Panc1 (cell line): ENCODE data around the gene ARTN. TPM values are rescaled to one million over a fixed set of nuclear protein-coding genes. Genes with fewer than 3 reads are reported as not detected.

Source experiments
- ATAC-seq: fragments of 200-7000 bp; cut with Tn5 transposase; 2 replicates; pipeline ENCODE4 v1.9.1; 2020; ENCODE audit warnings: mild to moderate bottlenecking, moderate library complexity
- BruUV-seq: library from RNA; stranded (reverse); fragments of 400-500 nt; replicated peaks from 2 replicates; lab custom pipeline; 2021; lab: Mats Ljungman, UMichigan
- CTCF ChIA-PET: fragments of 300-600 bp; sonication (Branson Sonifier 250); formaldehyde crosslinking; loops from one replicate; lab custom pipeline; 2022; ENCODE audit warnings: antibody characterized with exemption; lab: Charles Lee
- POLR2A ChIA-PET: fragments of 300-600 bp; sonication (Branson Sonifier 250); formaldehyde crosslinking; loops from one replicate; lab custom pipeline; 2022; ENCODE audit warnings: antibody characterized with exemption; lab: Charles Lee
- DNase-seq: peaks from one replicate; pipeline ENCODE4 v3.0.0-alpha.2; 2010; ENCODE audit warnings: low read depth, low spot score
- H3K27ac ChIP-seq: 2 replicates; pipeline ENCODE4 v1.5.1; 2011; ENCODE audit warnings: mild to moderate bottlenecking, low read length, inconsistent platforms
- H3K27me3 ChIP-seq: fragments of 200-500 bp; sonication (Bioruptor generic); 2 replicates; pipeline ENCODE4 v1.6.0; 2014; ENCODE audit warnings: low read length, inconsistent platforms; ENCODE audit not compliant: control insufficient read depth, insufficient read depth
- H3K36me3 ChIP-seq: fragments of 200-500 bp; sonication (Bioruptor generic); 2 replicates; pipeline ENCODE4 v1.5.1; 2014; ENCODE audit warnings: inconsistent platforms, mild to moderate bottlenecking, low read length, moderate library complexity; ENCODE audit not compliant: control insufficient read depth, insufficient read depth
- H3K4me1 ChIP-seq: 2 replicates; pipeline ENCODE4 v1.5.1; 2011; ENCODE audit warnings: inconsistent platforms, mild to moderate bottlenecking, low read length, moderate library complexity; ENCODE audit not compliant: control insufficient read depth, insufficient read depth
- H3K4me3 ChIP-seq, 2 experiments: 2 replicates each; pipeline ENCODE4 v1.5.1; 2011 to 2012; ENCODE audit warnings: low read depth in 2 of 2, low read length in 2 of 2, mild to moderate bottlenecking in 2 of 2, inconsistent platforms in 1 of 2, moderate library complexity in 1 of 2
- H3K9me3 ChIP-seq: fragments of 200-500 bp; sonication (Bioruptor generic); 2 replicates; pipeline ENCODE4 v1.5.1; 2014; ENCODE audit warnings: low read depth, mild to moderate bottlenecking, inconsistent platforms, low read length, moderate library complexity; ENCODE audit not compliant: control insufficient read depth, insufficient read depth
- CTCF ChIP-seq: fragments of 450-650 bp; IDR thresholded peaks from 2 replicates; pipeline ENCODE4 v1.5.1; 2017; ENCODE audit warnings: mild to moderate bottlenecking
- POLR2AphosphoS5 ChIP-seq: IDR thresholded peaks from 2 replicates; pipeline ENCODE4 v1.6.1; 2012; ENCODE audit warnings: mild to moderate bottlenecking, low read depth, low read length, moderate library complexity
- REST ChIP-seq, 2 experiments: IDR thresholded peaks; 2 replicates each; pipeline ENCODE4 v1.6.1; 2011 to 2012; ENCODE audit warnings: low read depth in 2 of 2, control low read depth in 1 of 2, low read length in 1 of 2, mild to moderate bottlenecking in 1 of 2, moderate library complexity in 1 of 2; ENCODE audit not compliant: insufficient read depth in 1 of 2
- SIN3A ChIP-seq: IDR thresholded peaks from 2 replicates; pipeline ENCODE4 v1.6.1; 2012; ENCODE audit warnings: low read depth, mild to moderate bottlenecking, low read length, moderate library complexity, borderline replicate concordance; ENCODE audit not compliant: insufficient read depth
- TCF7L2 ChIP-seq: IDR thresholded peaks from 2 replicates; pipeline ENCODE4 v1.6.1; 2011; ENCODE audit warnings: mild to moderate bottlenecking, low read depth, low read length, inconsistent platforms
- in situ Hi-C: cut with HindIII; loops from 2 replicates; pipeline ENCODE4 v1.10.0; 2016; ENCODE audit warnings: low sequenced_read_pairs, low pct_unique_long_range_greater_than_20kb
- intact Hi-C: fragments of 100-400 bp; cut with micrococcal nuclease; formaldehyde crosslinking; loops from one replicate; pipeline ENCODE4 v1.10.0; 2022; ENCODE audit not compliant: unreplicated experiment
- total RNA-seq: library from RNA; stranded (reverse); gene quantifications from one replicate; pipeline ENCODE4 v1.2.1, GENCODE V29; 2021; ENCODE audit not compliant: unreplicated experiment

Gene ARTN
- total RNA-seq, 1 experiment from 2014 or later: 0.49 TPM

- no peak for TF ChIP-seq SIN3A
- TF ChIP-seq CTCF: no peak
- TF ChIP-seq TCF7L2: no peak
- TF ChIP-seq POLR2AphosphoS5: no peak
- no peak for TF ChIP-seq REST (IDR thresholded peaks at IDR 0.05; ENCODE audit: insufficient read depth in 1 of 2, low read depth in 2 of 2, low read length in 1 of 2)
- H3K9me3 ChIP-seq: no peaks in the 10 kb centered on the region
- CTCF ChIA-PET: no interaction called here
- H3K4me1 ChIP-seq: peaks cover 9% of the 10 kb centered on the region
- H3K4me3 ChIP-seq: no peak overlapping the region
- no peak overlapping the region for H3K27ac ChIP-seq
- no peaks in the 10 kb centered on the region for H3K27me3 ChIP-seq
- in situ Hi-C loops: no loop called here
- intact Hi-C loops: no loop called here
- ATAC-seq (no peak), DNase-seq (no peak)
- BruUV-seq: TSS peak; percentile 61
- H3K36me3 ChIP-seq: 0 out of 2 replicates have a peak, but pooled peaks cover 3% of the 10 kb centered on the region
- POLR2A ChIA-PET: no interaction called here
These were observed 52.5 kb downstream of the ARTN start for GRCh38 chr1:43985984-43986595.

- intact Hi-C loops: no loop called here
- H3K9me3 ChIP-seq: no peaks in the 10 kb centered on the region
- H3K36me3 ChIP-seq: 0 out of 2 replicates have a peak, but pooled peaks cover 3% of the 10 kb centered on the region
- in situ Hi-C loops: no loop called here
- H3K4me1 ChIP-seq: peaks cover 11% of the 10 kb centered on the region
- no TSS peak for BruUV-seq
- no peak for ATAC-seq
- CTCF ChIA-PET: no interaction called here
- DNase-seq: no peak
- no peak overlapping the region for H3K27ac ChIP-seq
- H3K27me3 ChIP-seq: no peaks in the 10 kb centered on the region
- TF ChIP-seq TCF7L2 (no peak), POLR2AphosphoS5 (no peak), REST (IDR thresholded peaks at IDR 0.05; ENCODE audit: insufficient read depth in 1 of 2, low read depth in 2 of 2, low read length in 1 of 2) (no peak), SIN3A (no peak), CTCF (no peak)
- POLR2A ChIA-PET: no interaction called here
- H3K4me3 ChIP-seq: no peak overlapping the region
These were observed 53.1 kb downstream of the ARTN start for GRCh38 chr1:43986712-43987111.
